Vagina (tissue), 2 donors: ENCODE results near the gene FABP7. TPM values are rescaled to one million over a fixed set of nuclear protein-coding genes. Genes with fewer than 3 reads are reported as not detected.

ENCODE experiments used
- DNase-seq, 2 donors: peaks; one replicate each; pipeline ENCODE4 v3.0.0-alpha.2; 2017; ENCODE audit errors: extremely low spot score in 2 of 2
- H3K27ac ChIP-seq: fragments of 200-600 bp; sonication (generic); one replicate; pipeline ENCODE4 v1.5.1; 2019
- H3K27me3 ChIP-seq: fragments of 200-600 bp; sonication (generic); one replicate; pipeline ENCODE4 v1.5.1; 2019
- H3K36me3 ChIP-seq, 2 donors: fragments of 200-600 bp; sonication (generic); one replicate each; pipeline ENCODE4 v1.5.1; 2017 to 2019
- H3K4me1 ChIP-seq: fragments of 200-600 bp; sonication (generic); one replicate; pipeline ENCODE4 v1.5.1; 2019
- H3K4me3 ChIP-seq, 2 donors: fragments of 200-600 bp; sonication (generic); 1 replicate in 1 of 2; 2 replicates in 1 of 2; pipeline ENCODE4 v1.5.1; 2016 to 2019
- H3K9me3 ChIP-seq: fragments of 200-600 bp; sonication (generic); one replicate; pipeline ENCODE4 v1.5.1; 2019
- CTCF ChIP-seq, 3 experiments: fragments of 450-650 bp in 2 of 3; fragments of 200-600 bp in 1 of 3; sonication (generic) in 1 of 3; IDR thresholded peaks; one replicate each; pipeline ENCODE4 v1.5.1; 2017 to 2019; ENCODE audit warnings: antibody characterized with exemption in 3 of 3, mild to moderate bottlenecking in 2 of 3, moderate library complexity in 2 of 3
- POLR2A ChIP-seq, 2 donors: fragments of 450-650 bp; IDR thresholded peaks; one replicate each; pipeline ENCODE4 v1.6.1; 2017; ENCODE audit warnings: antibody characterized with exemption in 2 of 2, mild to moderate bottlenecking in 2 of 2, moderate library complexity in 2 of 2
- POLR2AphosphoS5 ChIP-seq, 2 donors: sonication (generic); formaldehyde crosslinking; IDR thresholded peaks; one replicate each; pipeline ENCODE4 v1.9.0; 2017; ENCODE audit warnings: antibody characterized with exemption in 2 of 2, mild to moderate bottlenecking in 2 of 2, low read depth in 1 of 2; ENCODE audit not compliant: insufficient read depth in 1 of 2
- intact Hi-C: fragments of 100-400 bp; cut with DNase I; formaldehyde crosslinking; loops from one replicate; pipeline ENCODE4 v1.15.1; 2023
- total RNA-seq: library from RNA; depleted of rRNA; stranded (reverse); fragments of >200 nt; gene quantifications from one replicate; pipeline ENCODE4 v1.2.3, GENCODE V29; 2016

FABP7 gene
- total RNA-seq, 1 donor from 2014 or later = not detected

- intact Hi-C loops = no loop called here
- TF ChIP-seq CTCF (IDR thresholded peaks at IDR 0.05) (no peak), POLR2AphosphoS5 (IDR thresholded peaks at IDR 0.05; ENCODE audit: insufficient read depth in 1 of 2, low read depth in 1 of 2) (no peak), POLR2A (IDR thresholded peaks at IDR 0.05) (no peak)
Measured at GRCh38 chr6:122781716-122782115, 2.2 kb downstream of the FABP7 start.

DNA sequence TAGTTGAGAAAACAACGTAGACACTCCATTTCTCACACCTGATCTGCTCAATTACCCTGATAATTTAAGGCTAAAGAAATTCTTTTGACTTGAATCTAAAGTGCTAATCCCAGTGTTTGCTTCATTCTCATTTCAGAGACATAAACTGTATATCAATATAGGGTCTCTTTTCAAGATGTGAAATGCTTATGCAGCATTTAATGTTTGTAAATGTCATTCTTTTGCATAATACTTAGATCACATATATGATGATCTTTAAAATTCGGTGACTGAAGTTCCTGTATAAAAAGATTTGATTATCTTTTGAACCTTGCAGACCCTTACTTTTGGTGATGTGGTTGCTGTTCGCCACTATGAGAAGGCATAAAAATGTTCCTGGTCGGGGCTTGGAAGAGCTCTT lies 3.9 kb downstream of the FABP7 start:
- peaks cover 8% of the 10 kb centered on the region for H3K4me1 ChIP-seq
- no peaks in the 10 kb centered on the region for H3K27me3 ChIP-seq
- H3K4me3 ChIP-seq = no peak overlapping the region
- TF ChIP-seq CTCF (IDR thresholded peaks at IDR 0.05) = no peak
- TF ChIP-seq POLR2AphosphoS5 (IDR thresholded peaks at IDR 0.05; ENCODE audit: insufficient read depth in 1 of 2, low read depth in 1 of 2) = no peak
- no peak for TF ChIP-seq POLR2A (IDR thresholded peaks at IDR 0.05)
- H3K36me3 ChIP-seq = no peaks in the 10 kb centered on the region
- H3K27ac ChIP-seq = no peak overlapping the region
- no peak for DNase-seq
- H3K9me3 ChIP-seq = no peaks in the 10 kb centered on the region
- intact Hi-C loops = no loop called here

More at GRCh38 chr6:122781716-122782115, 2.2 kb downstream of the FABP7 start:
- H3K27ac ChIP-seq = no peak overlapping the region
- H3K4me3 ChIP-seq = no peak overlapping the region
- no peaks in the 10 kb centered on the region for H3K36me3 ChIP-seq
- no peaks in the 10 kb centered on the region for H3K27me3 ChIP-seq
- no peaks in the 10 kb centered on the region for H3K9me3 ChIP-seq
- DNase-seq = no peak
- H3K4me1 ChIP-seq = no peaks in the 10 kb centered on the region

DNA sequence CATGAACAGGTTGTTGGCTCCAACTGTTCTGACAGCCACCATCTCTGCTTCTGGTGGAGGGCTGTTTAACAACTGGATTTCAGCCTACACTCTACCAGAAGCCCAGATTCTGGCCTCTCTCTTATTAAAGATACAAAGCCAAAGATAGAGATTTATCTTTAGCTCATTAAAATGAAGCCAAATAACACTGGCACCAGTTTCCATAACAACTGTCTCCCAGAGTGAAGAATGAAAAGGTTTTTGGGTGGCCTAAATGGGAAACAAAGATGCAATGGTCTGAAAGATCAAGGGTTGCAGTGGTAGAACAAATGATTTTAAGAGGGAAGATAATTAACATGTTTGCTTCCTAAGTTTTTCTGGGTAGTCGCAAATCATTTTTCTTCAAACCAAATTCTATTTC lies 6.4 kb downstream of the FABP7 start:
- H3K27ac ChIP-seq = no peak overlapping the region
- H3K36me3 ChIP-seq = no peaks in the 10 kb centered on the region
- H3K27me3 ChIP-seq = no peaks in the 10 kb centered on the region
- H3K9me3 ChIP-seq = no peaks in the 10 kb centered on the region
- peaks cover 25% of the 10 kb centered on the region for H3K4me1 ChIP-seq
- TF ChIP-seq CTCF (IDR thresholded peaks at IDR 0.05) (no peak), POLR2A (IDR thresholded peaks at IDR 0.05) (no peak), POLR2AphosphoS5 (IDR thresholded peaks at IDR 0.05; ENCODE audit: insufficient read depth in 1 of 2, low read depth in 1 of 2) (no peak)
- no peak overlapping the region for H3K4me3 ChIP-seq
- DNase-seq = no peak
- intact Hi-C loops = no loop called here

DNA sequence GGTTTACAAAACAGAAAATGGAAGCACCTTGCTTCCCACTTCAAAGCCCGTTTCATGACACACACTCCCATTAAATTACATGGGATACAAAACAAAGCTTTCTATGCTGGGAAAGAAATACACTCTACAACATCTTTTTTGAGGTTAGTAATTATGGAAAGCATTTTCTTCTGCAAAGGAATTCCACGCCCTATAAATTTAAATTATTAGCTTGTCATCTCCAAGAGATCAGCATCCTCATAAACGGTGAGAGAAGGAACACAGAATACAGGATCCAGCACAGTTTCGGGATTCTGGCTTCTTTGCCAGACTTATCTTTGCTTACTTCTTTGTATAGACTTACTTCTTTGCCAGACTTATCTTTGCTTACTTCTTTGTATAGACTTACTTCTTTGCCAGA lies 8.2 kb downstream of the FABP7 start:
- Histone ChIP-seq H3K4me1 (peaks cover 39% of the 10 kb centered on the region), H3K27me3 (no peaks in the 10 kb centered on the region), H3K36me3 (no peaks in the 10 kb centered on the region), H3K9me3 (no peaks in the 10 kb centered on the region), H3K27ac (no peak overlapping the region), H3K4me3 (no peak overlapping the region)
- TF ChIP-seq POLR2AphosphoS5 (IDR thresholded peaks at IDR 0.05; ENCODE audit: insufficient read depth in 1 of 2, low read depth in 1 of 2) = no peak
- TF ChIP-seq CTCF (IDR thresholded peaks at IDR 0.05) = no peak
- TF ChIP-seq POLR2A (IDR thresholded peaks at IDR 0.05) = no peak
- no peak for DNase-seq
- intact Hi-C loops = no loop called here

DNA sequence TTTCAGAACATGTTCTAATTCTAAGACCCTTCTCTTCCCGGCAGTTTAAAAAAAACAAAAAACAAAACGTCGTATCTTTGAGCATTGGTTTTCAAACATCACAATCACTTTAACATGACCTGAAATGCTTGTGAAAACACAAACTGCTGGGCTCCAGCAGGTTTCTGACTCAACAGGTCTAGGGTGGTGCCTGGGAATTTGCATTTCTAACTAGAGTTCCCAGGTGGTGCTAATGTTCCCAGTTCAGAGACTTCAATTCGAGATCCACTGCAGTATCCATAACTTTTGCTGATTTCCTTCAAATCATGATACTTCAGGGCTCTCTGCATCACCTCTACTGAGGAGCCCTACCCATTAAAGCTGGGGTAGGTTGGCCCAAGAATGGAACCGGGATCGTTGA lies 8.7 kb downstream of the FABP7 start:
- peak overlapping the region; percentile 70 to 78 for H3K4me3 ChIP-seq

More for the DNA sequence above, 8.7 kb downstream of the FABP7 start:
- DNase-seq = no peak
- no peak for TF ChIP-seq POLR2A (IDR thresholded peaks at IDR 0.05)
- no peak for TF ChIP-seq POLR2AphosphoS5 (IDR thresholded peaks at IDR 0.05; ENCODE audit: insufficient read depth in 1 of 2, low read depth in 1 of 2)
- TF ChIP-seq CTCF (IDR thresholded peaks at IDR 0.05) = no peak
- Histone ChIP-seq H3K27me3 (no peaks in the 10 kb centered on the region), H3K27ac (peak overlapping the region; percentile 96), H3K36me3 (no peaks in the 10 kb centered on the region), H3K9me3 (no peaks in the 10 kb centered on the region), H3K4me1 (peaks cover 39% of the 10 kb centered on the region)
- intact Hi-C loops = no loop called here
